GM18907 (cell line): ENCODE measurements around the gene SPDYE2B.
"Not testable (repeated sequence)": the region's sequence is repeated elsewhere in the genome, so short reads cannot be mapped to it uniquely, and the experiment has no call there.

Experiments
- ATAC-seq: cut with Tn5 transposase; IDR thresholded peaks from one replicate; pipeline ENCODE4 v1.9.1; 2021; ENCODE audit warnings: mild to moderate bottlenecking, moderate library complexity; ENCODE audit not compliant: unreplicated experiment

The SPDYE2B gene

DNA sequence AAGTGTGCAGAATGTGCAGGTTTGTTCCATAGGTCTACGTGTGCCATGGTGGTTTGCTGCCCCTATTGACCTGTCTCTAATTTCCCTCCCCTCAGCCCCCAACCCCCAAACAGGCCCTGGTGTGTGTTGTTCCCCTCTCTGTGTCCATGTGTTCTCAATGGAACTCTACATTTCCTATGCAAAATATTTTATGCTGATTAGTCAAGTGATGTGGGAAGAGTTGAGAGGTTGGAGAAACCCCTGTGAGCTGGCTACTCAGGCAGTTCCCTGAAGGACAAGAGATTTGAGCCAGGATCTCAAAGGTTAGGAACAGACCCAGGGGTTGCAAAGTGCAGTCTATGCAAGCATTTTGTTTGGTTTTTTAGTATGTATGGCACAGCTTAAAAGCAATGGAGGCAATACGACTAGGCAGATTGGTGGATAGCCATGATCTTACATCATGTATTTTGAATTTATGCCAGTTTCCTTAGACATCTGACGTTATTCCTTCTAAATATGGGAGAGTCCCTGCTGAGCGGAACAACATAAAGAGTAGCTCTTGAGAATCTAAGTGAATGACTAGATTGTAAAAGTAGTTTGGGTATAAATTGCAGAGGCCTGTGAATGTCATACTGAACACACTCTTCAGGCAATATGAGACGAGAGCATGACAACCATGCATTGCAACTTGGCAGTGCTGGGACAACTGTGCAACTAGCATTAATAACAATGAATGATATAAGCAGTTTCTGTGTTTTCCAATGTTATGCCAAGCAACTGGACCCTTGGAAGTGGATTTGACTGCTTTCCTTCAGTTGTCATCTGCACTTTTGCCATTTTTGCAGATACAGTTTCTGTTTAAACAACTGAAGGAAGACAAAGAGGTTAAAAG lies 47.8 kb downstream of the SPDYE2B start:
- ATAC-seq, result not testable (repeated sequence)

DNA sequence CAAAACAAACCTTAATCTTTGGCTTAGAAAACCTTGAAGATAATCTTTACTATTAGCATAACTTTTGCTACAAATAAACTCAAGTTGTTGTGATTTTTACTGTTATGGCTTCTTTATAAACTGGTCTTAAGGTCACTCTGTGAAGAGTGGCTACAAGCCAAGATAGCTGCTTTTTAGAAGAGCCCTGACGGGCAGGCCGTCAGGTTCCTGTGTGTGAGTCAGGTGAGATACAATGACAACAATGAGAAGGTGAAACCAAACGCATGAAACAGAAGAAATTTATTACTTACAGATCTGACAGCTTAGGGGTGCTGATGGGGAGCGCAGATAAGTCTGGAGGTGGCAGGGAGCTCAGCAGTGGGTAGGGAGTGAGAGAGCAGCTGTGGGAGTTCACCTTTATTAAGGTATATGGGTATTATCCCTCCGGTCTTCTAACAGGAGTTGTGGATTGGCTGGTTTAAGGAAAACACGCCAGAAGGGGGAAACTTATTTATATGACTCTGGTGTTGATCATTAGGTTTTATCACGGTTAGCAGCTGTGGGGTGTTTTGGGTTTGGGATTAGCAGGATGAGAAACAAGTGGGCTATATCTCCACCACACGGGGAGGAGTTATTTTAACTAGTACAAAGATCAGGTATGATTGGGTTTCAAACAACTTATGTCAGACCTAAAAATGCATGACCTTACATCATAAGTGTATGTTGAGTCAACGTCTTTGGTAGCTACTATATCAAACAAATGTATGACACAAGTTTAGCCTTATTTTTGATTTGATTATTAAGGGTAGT lies 49.0 kb downstream of the SPDYE2B start:
- not testable (repeated sequence) for ATAC-seq
